Measurements from ENCODE around the gene SLC51A.
"Not testable (repeated sequence)": the region's sequence is repeated elsewhere in the genome, so short reads cannot be mapped to it uniquely, and the experiment has no call there.

Gene SLC51A

GRCh38 chr3:196244166-196244565 lies 27.8 kb downstream of the SLC51A start:
- DNase-seq: not testable (repeated sequence)

GRCh38 chr3:196246612-196247308 lies 30.4 kb downstream of the SLC51A start:
- peak; percentile 26 for DNase-seq

DNA sequence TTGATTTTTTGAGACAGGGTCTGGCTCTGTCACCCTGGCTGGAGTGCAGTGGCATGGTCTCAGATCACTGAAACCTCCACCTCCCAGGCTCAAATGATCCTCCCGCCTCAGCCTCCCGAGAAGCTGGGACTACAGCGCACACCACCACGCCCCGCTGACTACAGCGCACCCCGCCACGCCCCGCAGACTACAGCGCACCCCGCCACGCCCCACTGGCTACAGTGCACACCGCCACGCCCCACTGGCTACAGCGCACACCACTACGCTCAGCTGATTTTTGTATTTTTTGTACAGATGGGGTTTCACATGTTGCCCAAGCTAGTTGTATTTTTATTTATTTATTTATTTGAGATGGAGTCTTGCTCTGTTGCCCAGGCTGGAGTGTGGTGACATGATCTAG lies 35.6 kb downstream of the SLC51A start:
- DNase-seq: no peak

DNA sequence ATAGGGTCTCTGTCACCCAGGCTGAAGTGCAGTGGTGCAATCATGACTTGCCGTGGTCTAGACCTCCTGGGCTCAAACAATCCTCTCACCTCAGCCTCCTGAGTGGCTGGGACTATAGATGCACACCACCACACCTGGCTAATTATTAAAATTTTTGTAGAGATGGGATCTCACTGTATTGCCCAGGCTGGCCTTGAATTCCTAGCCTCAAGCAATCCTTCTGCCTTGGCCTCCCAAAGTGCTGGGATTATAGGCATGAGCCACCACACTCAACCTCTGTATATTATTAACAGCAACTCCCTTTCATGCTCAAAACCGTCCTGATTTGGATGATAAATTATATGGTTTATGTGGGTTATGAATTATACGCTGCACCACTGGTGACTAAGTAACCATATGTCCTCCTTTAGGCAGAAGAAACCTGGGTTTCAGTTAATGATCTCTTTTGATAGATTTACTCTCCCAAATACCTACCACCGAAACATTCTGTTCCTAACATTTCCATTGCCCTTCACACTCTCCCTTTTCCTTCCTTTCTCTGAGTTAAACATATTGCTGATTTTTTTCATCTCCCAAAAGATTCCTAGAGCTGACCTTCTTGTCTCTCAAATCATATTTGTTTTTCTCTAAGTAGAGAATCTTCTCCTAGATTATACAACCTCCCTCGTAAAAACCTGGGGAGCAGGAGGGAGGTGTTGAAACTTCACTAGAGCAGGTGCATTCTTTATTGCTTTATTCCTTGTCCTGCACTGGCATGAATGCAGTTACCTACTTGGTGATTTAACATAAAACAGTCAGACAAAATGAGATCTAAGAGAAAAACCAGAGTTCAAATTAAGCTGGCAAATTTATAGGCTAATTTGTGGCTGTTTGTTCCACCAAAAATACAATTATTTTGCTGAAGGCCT lies 38.3 kb downstream of the SLC51A start:
- no peak for DNase-seq

DNA sequence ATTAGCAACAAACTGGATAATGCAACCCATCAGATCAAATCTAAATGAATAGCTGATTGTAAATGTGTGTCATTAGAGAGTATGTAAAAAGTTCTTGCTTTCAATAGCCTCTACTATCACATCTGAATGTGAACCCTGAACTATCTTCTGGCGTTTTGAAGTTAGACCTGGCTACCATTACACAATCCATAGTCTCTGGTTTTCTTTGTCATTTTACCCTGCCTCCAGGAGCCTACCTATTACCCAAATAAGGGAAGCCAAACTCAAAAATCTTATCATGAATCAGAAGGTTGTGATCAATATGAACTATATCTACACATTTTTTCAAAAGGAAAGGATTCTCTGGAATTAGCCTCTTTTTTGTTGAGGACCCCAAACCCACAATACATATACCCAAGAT lies 39.4 kb downstream of the SLC51A start:
- no peak for DNase-seq

DNA sequence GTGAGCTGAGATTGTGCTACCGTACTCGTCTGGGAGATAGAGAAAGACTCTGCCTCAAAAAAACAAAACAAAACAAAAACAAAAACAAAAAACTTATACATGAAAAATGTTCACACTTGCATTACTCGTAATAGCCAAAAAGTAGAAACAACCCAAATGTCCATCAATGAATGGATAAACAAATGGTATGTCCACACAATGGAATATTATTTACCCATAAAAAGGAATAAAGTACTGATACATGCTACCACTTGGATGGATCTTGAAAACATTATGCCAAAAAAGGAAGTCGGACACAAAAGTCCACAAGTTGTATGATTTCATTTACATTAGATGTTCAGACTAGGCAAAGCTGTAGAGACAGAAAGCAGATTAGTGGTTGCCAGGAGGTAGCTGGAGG lies 44.5 kb downstream of the SLC51A start:
- no peak for DNase-seq

- DNase-seq: no peak
Observed at GRCh38 chr3:196263819-196264218, 47.5 kb downstream of the SLC51A start.

DNA sequence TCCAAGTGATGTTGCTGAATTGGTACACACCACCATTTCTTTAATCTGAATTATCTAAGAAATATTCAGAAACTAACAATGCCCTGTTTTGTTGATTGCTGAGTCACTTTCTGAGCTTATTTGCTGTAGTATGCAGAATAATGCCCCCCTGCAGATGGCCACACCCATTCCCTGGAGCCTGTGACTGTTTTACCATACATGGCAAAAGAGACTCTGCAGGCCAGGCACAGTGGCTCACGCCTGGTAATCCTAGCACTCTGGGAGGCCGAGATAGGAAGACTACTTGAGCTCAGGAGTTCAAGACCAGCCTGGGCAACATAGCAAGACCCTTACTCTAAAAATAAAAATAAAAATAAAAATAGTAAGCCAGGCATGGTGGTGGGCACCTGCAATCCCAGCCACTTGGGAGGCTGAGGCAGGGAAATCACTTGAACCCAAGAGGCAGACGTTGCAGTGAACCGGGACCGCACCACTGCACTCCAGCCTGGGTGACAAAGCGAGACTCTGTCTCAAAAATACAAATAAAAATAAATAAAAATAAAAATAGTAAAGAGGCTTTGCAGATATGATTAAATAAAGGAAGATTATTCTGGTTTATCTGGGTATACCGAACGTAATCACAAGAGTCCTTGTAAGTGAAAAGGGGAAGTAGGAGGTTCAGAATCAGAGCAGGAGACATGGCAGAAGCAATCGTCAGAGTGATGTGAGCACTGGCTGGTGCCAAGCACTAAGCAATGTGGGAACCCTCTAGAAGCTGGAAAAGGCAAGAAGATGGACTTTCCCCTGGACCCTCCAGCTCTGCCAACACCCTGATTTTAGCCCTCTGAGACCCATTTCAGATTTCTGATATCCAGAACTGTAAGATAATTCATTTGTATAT lies 52.2 kb downstream of the SLC51A start:
- no peak for DNase-seq

DNA sequence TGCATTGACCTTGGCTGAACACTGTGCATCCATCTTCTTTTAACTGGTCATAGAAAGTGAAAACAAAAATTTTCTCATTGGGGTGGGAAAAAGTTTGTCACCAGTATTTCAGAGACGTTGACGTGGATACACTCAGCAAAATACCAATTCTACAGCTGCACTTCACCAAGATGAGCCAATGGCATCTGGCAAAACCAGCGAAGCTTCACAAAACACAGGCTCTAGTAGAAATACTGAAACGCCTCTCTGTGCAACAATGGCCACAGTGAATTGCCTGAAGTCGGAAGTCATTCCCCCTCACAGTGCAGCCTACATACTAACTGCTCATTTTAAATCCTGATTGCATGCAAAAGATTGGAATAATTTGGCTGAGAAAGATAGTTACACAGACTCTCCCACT lies 54.2 kb downstream of the SLC51A start:
- no peak for DNase-seq

DNA sequence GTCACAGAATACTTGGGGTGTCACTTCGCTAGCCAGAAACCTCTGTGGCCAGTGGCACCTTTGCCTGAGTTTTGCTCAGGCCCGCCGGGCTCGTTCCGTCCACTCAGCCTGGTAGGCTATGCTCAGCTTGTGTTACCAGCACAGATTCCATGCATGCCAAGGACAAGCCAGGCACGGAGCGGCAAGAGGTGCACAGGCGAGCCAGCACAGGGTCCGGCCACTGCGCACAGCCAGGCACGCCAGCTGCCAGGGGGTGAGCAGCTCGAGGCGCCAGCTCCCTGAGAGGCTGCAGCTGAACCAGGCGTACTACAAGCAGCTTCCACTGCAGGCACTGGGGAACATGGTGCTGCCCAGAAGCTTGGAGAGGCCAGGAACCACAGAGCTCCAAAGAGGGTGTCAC lies 56.5 kb downstream of the SLC51A start:
- no peak for DNase-seq

DNA sequence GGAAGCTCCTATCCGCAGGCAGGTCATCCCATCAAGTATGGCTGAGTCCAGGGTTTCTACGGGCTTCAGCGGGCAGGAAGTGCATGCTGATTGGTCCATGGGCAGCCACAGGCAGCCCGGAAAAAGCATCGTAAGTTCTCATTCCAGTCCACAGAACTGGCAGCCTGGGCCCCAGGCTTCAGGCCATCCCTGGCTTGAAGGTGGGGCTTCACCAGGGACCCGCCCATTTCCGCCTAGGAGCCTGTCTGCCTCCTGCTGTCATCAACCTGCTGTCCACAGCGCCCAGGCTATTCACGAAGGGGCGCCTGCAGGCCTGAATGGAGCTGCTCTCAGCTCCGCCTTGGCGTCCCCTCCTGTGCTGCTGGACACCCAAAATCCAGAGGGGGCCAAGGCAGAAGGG lies 57.3 kb downstream of the SLC51A start:
- peak; percentile 25 for DNase-seq

- peak; percentile 83 for DNase-seq
Observed at GRCh38 chr3:196274585-196274984, 58.3 kb downstream of the SLC51A start.

DNA sequence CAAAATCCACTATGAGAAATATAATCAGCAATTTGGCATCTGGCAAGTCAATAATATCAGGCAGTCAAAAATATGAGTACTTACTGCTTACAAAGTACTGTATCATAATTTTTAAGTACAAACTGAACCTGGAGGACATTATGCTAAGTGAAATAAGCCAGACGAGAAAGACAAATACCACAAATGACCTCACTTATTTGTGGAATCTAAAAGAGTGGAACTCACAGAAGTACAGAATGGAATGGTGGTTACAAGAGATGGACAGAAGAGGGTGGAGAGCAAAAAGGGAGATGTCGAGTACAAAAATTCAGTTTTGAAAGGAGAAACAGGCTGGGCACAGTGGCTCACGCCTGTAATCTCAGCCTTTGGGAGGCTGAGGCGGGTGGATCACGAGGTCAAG lies 58.8 kb downstream of the SLC51A start:
- peak; percentile 13 for DNase-seq

DNA sequence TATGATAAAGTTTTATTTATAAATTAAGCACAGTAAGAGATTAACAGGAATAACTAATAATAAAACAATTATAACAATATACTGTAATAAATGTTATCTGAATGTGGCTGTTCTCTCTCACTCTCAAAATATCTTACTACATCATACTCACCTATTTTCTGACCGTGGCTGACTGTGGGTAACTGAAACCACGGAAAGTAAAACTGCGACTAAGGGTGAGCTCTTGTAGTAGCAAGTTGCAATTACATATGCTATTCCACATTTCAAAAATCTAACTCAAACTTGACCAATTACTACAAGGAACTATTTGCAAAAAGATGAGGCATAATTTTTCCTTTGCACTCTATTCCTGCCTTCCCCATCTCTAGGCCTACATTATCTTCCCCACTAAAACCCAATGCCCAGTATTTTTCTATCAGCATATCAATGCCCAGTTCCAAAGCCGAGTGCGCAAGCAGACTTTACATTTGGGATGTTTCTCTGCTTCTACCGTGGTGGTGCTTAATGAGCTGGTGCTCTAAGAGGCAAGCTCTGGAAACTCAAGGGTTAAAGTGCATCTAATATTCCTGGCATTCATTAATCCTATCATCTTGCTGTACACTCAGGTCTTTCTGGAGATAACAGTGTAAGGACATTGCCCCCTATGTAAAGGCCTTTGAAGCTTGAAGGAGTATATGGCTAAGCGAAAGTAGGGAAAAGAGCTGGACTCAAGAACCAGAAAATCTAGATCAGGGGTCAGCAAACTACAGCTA lies 64.5 kb downstream of the SLC51A start:
- DNase-seq: no peak

GRCh38 chr3:196281962-196282361 lies 65.6 kb downstream of the SLC51A start:
- no peak for DNase-seq

Measured in CD4-positive, alpha-beta T cell treated with Interleukin-10 for 1 hour (primary cell).